ENCODE results near the gene CACNB2.

The CACNB2 gene

GRCh38 chr10:18450298-18450697 lies 310.1 kb downstream of the CACNB2 start:
- DNase-seq (ENCODE audit: low read depth in 2 of 2): no peak

- DNase-seq (ENCODE audit: low read depth in 2 of 2): no peak
Observed at GRCh38 chr10:18455086-18455884, 315.1 kb downstream of the CACNB2 start.

DNA sequence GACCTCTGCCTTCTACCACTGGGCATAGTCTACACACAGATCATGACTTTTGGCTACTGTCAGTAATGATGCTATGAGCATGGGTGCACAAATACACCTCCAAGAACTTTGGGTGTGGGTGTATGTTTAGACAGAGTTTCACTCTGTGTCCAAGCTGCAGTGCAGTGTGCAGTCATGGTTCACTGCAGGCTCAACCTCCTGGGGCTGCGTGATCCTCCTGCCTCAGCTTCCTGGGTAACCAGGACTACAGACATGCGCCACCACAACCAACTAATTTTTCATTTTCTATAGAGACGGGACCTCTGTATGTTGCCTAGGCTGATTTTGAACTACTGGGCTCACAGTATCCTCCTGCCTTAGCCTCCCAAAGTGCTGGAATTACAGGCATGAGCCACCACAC lies 316.8 kb downstream of the CACNB2 start:
- DNase-seq (ENCODE audit: low read depth in 2 of 2): no peak

- no peak for DNase-seq (ENCODE audit: low read depth in 2 of 2)
Observed at GRCh38 chr10:18460032-18460431, 319.8 kb downstream of the CACNB2 start.

- no peak for DNase-seq (ENCODE audit: low read depth in 2 of 2)
Observed at GRCh38 chr10:18463673-18464211, 323.5 kb downstream of the CACNB2 start.

GRCh38 chr10:18469125-18469524 lies 328.9 kb downstream of the CACNB2 start:
- DNase-seq (ENCODE audit: low read depth in 2 of 2): no peak

- DNase-seq (ENCODE audit: low read depth in 2 of 2): no peak
Observed at GRCh38 chr10:18472977-18473376, 332.8 kb downstream of the CACNB2 start.

GRCh38 chr10:18473424-18474117 lies 333.3 kb downstream of the CACNB2 start:
- DNase-seq (ENCODE audit: low read depth in 2 of 2): no peak

GRCh38 chr10:18474118-18474455 lies 333.9 kb downstream of the CACNB2 start:
- no peak for DNase-seq (ENCODE audit: low read depth in 2 of 2)

DNA sequence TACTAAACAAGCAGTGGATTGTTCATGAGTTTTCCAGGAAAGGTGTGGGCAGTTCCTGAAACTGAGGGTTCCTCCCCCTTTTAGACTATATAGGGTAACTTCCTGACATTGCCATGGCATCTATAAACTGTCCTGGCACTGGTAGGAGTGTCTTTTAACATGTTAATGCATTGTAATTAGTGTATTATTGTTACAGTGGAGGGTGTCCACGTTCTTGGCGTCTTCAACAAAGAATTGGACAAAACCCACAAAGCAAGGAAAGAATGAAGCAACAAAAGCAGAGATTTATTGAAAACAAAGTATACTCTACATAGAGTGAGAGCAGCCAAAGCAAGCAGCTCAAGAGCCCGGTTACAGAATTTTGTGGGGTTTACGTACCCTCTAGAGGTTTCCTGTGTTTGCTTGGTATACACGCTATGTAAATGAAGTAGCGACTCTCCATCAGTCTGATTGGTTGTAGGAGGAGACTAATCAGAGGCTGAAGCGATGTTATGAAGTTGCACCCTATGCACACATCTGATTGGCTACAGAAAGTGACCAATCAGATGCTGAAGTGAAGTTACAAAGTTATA lies 335.9 kb downstream of the CACNB2 start:
- DNase-seq (ENCODE audit: low read depth in 2 of 2): no peak

DNA sequence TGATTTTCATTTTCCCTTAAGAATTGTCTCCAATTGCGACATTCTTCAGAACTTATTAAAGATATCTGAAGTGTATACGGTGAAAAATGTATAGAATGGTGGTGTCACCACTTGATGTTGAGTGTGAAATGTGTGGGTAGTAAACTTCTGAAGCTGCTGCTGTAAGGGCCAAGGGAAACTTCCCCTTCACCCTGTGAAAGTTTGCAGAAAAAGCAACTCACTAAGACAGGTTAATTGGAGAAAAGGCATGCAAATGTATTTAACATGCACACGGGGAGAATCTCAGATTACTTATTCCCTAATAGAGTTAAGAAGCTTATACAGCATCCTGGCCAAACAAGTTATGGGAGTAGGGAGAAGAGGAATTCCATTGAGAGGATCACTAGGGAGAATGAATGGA lies 338.1 kb downstream of the CACNB2 start:
- no peak for DNase-seq (ENCODE audit: low read depth in 2 of 2)

- no peak for DNase-seq (ENCODE audit: low read depth in 2 of 2)
Observed at GRCh38 chr10:18479502-18479901, 339.3 kb downstream of the CACNB2 start.

- no peak for DNase-seq (ENCODE audit: low read depth in 2 of 2)
Observed at GRCh38 chr10:18483516-18484186, 343.4 kb downstream of the CACNB2 start.

DNA sequence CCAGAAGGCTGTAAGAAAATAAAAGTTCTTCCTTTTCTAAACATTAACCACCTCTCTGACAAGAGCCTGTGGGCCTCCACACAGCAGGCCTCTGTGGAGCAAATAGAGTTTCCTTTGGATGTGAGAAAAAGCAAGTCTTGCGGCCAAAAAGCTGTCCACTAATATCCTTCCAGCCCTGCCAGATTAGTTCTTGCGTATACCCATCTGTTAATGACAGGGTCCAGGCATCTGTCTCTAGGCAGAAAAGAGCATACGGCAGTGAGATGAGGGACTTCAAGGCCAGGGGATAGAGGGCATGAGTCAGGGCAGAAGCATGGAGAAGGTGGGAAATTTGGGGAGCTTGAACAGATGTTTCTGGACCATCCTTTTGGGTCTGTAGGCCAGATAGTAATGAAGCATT lies 346.2 kb downstream of the CACNB2 start:
- no peak for DNase-seq (ENCODE audit: low read depth in 2 of 2)

DNA sequence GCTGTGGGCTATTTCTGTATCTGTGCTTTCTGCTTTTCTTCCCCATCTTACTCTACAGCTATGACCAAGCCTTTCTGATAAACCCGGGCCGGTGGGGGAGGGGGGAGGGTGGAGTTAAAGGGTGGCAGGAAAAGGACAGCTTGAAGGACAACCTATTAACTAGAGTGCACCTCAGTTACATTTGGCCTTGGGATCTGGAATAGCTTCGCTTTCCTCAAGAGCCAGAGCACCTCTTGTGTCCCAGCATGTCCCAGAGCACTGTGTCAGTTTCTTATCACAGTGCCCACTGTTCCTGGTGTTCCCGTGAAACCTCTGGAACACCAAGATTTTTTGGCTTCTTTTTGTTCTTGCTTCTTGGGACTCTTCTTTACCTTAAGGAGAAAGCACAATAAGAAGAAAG lies 350.5 kb downstream of the CACNB2 start:
- no peak for DNase-seq (ENCODE audit: low read depth in 2 of 2)

DNA sequence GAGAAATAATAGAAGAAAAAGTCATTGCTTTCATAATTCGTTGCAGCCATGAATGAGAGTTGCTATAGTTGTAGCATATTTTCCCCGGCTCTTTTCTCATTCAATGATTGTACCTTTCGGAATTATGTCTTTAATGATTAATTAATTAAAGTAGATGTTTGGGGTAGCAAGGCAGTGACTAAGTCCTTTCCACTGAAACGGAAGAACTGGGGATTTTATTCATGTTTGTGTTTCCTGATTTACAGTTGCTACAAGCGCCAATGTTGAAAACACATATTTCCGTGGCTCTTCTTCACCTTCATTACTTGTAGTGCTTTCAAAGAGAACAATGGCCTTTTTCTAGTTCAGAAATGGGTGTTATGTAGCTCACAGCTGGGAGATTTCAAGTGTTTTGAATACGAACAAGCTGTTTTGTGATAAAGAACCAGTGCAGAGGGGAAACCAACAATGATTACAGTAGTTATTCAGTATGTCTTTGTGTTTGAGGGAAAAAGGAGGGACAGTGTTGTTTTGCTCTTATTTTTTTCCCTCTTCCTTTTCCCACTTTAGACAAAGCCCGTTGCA lies 357.7 kb downstream of the CACNB2 start:
- DNase-seq (ENCODE audit: low read depth in 2 of 2): no peak

DNA sequence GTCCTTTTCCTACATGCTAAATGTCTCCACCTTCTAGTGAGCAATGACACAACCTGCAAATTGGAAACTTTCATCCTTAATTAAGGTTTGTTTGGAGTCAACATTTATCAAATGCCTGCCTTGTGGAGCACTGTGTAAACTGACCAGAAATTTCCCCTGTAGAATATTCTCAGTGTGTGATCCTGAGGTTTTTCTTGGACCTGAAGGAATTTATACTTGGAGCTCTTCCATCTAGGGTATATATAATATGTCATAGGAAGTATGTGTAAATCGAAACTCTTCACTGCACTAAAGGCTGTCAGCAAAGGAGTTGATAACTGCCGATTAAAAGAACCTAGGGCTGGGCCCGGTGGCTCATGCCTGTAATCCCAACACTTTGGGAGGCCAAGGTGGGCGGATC lies 358.8 kb downstream of the CACNB2 start:
- no peak for DNase-seq (ENCODE audit: low read depth in 2 of 2)

DNA sequence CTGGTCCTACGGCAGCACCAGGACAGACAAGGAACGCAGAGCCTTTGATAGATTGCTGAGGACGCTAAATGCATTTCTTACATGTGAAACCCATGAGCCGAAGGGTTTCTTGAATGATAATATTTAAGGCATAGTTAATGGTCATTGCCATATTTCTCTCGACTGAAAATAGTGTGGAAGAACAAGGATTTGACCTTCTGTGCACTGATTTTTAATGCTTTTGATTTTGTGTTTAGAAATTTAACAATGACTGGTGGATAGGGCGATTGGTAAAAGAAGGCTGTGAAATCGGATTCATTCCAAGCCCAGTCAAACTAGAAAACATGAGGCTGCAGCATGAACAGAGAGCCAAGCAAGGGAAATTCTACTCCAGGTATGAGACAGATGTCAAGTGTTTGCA lies 360.4 kb downstream of the CACNB2 start:
- no peak for DNase-seq (ENCODE audit: low read depth in 2 of 2)

DNA sequence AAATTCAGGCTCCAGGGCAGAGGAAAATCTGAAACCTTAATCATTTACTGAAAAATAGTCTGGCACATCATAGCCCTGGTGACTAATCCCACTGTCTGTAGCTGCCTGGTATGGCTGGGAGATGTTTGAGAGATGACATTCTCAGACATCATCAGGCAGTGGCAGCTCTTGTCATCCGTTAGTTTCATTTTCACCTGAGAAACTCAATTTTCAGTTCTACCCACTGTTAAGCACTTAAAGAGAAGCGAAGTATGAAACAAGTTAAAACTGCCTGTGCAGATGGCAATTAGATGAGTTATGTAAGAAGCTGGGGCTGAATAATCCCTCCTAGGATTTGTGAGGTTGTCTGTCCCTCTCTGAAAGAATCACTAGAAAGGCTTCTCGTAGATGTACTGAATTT lies 361.0 kb downstream of the CACNB2 start:
- DNase-seq (ENCODE audit: low read depth in 2 of 2): no peak

GRCh38 chr10:18501629-18502028 lies 361.4 kb downstream of the CACNB2 start:
- no peak for DNase-seq (ENCODE audit: low read depth in 2 of 2)

DNA sequence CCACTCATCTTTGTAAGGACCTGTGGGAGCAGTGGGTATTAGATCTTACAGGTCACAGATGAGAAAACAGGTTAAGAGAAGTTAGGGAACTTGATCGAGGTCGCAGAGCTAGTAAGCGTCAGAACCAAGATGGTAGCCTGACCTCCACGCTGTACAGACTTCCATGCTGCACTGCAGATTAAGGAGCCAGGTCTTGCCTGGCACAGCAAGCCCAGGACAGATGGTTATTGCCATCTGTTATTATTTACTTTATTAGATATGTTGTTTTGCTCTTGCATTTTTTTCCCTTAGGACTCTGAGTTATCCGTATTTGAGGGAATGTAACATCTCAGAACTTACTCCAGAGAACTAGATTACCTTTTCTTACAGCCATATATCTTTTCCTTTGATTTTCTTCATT lies 363.9 kb downstream of the CACNB2 start:
- no peak for DNase-seq (ENCODE audit: low read depth in 2 of 2)
